ENCODE data around the gene RPS21. TPM values are rescaled to one million over a fixed set of nuclear protein-coding genes. Genes with fewer than 3 reads are reported as not detected.
A peak's percentile ranks its signal among the peaks of the same experiment; 100 is the strongest.

The RPS21 gene
- total and polyA plus RNA-seq, 2 of the 13 experiments (the other 11 are each of a cell fraction or from before 2014, with no cell fraction given), result 2,647 to 11,063 TPM

- TF ChIP-seq ZNF274 (CRISPR knock-in tag; IDR thresholded peaks at IDR 0.05) (peak; percentile 84; the same call in 1 of the 2 replicates), FOXC1 (CRISPR knock-in tag; IDR thresholded peaks at IDR 0.05; ENCODE audit: borderline replicate concordance) (no peak; the same call in 1 of the 2 replicates), ZBTB2 (CRISPR knock-in tag; IDR thresholded peaks at IDR 0.05; ENCODE audit: low read depth) (no peak), FLYWCH1 (CRISPR knock-in tag; IDR thresholded peaks at IDR 0.05) (no peak), SYNCRIP (IDR thresholded peaks at IDR 0.05; ENCODE audit: insufficient read depth, low read depth, low read length) (no peak), IRF2 (CRISPR knock-in tag; IDR thresholded peaks at IDR 0.05) (peak; percentile 33), FUBP1 (CRISPR knock-in tag; IDR thresholded peaks at IDR 0.05; ENCODE audit: borderline replicate concordance) (no peak), MLX (CRISPR knock-in tag; IDR thresholded peaks at IDR 0.05) (0 out of 2 replicates have a peak, but pooled peaks have one; percentile 25), CHCHD3 (CRISPR knock-in tag; IDR thresholded peaks at IDR 0.05) (no peak), TEAD2 (CRISPR knock-in tag; IDR thresholded peaks at IDR 0.05) (no peak), ZNF562 (CRISPR knock-in tag; IDR thresholded peaks at IDR 0.05; ENCODE audit: borderline replicate concordance) (no peak), ZNF792 (CRISPR knock-in tag; IDR thresholded peaks at IDR 0.05) (peak; percentile 61; the same call in 1 of the 2 replicates), RFX1 (IDR thresholded peaks at IDR 0.05) (no peak), THAP8 (CRISPR knock-in tag; IDR thresholded peaks at IDR 0.05; ENCODE audit: borderline replicate concordance) (no peak), TBX3 (IDR thresholded peaks at IDR 0.05; ENCODE audit: borderline replicate concordance) (peak; percentile 13; the same call in 1 of the 2 replicates), PHF20 (CRISPR knock-in tag; IDR thresholded peaks at IDR 0.05) (peak; percentile 44; the same call in 1 of the 2 replicates)
- TF ChIP-seq, protein P1, sequence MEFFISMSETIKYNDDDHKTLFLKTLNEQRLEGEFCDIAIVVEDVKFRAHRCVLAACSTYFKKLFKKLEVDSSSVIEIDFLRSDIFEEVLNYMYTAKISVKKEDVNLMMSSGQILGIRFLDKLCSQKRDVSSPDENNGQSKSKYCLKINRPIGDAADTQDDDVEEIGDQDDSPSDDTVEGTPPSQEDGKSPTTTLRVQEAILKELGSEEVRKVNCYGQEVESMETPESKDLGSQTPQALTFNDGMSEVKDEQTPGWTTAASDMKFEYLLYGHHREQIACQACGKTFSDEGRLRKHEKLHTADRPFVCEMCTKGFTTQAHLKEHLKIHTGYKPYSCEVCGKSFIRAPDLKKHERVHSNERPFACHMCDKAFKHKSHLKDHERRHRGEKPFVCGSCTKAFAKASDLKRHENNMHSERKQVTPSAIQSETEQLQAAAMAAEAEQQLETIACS (CRISPR knock-in tag; IDR thresholded peaks at IDR 0.05), result no peak
- TF ChIP-seq, protein P2, sequence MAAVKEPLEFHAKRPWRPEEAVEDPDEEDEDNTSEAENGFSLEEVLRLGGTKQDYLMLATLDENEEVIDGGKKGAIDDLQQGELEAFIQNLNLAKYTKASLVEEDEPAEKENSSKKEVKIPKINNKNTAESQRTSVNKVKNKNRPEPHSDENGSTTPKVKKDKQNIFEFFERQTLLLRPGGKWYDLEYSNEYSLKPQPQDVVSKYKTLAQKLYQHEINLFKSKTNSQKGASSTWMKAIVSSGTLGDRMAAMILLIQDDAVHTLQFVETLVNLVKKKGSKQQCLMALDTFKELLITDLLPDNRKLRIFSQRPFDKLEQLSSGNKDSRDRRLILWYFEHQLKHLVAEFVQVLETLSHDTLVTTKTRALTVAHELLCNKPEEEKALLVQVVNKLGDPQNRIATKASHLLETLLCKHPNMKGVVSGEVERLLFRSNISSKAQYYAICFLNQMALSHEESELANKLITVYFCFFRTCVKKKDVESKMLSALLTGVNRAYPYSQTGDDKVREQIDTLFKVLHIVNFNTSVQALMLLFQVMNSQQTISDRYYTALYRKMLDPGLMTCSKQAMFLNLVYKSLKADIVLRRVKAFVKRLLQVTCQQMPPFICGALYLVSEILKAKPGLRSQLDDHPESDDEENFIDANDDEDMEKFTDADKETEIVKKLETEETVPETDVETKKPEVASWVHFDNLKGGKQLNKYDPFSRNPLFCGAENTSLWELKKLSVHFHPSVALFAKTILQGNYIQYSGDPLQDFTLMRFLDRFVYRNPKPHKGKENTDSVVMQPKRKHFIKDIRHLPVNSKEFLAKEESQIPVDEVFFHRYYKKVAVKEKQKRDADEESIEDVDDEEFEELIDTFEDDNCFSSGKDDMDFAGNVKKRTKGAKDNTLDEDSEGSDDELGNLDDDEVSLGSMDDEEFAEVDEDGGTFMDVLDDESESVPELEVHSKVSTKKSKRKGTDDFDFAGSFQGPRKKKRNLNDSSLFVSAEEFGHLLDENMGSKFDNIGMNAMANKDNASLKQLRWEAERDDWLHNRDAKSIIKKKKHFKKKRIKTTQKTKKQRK (IDR thresholded peaks at IDR 0.05; ENCODE audit: low read length), result no peak
Observed at GRCh38 chr20:62370807-62371587, 15.9 kb upstream of the RPS21 start (continued).

All from HepG2 (cell line).